CD4-positive, alpha-beta T cell (primary cell): ENCODE data around the gene SVIL. TPM values are rescaled to one million over a fixed set of nuclear protein-coding genes. Genes with fewer than 3 reads are reported as not detected.
"Not testable (repeated sequence)": the region's sequence is repeated elsewhere in the genome, so short reads cannot be mapped to it uniquely, and the experiment has no call there.

Experiments
- ATAC-seq: fragments of 200-7000 bp; cut with Tn5 transposase; one replicate; pipeline ENCODE4 v1.10.0; 2022; ENCODE audit warnings: mild to moderate bottlenecking; ENCODE audit not compliant: poor library complexity
- CTCF ChIA-PET: fragments of 350-600 bp; sonication (Branson Sonifier 250); formaldehyde crosslinking; loops from one replicate; lab custom pipeline; 2021; ENCODE audit warnings: antibody characterized with exemption, inconsistent platforms; lab: Charles Lee
- POLR2A ChIA-PET: fragments of 350-600 bp; sonication (Branson Sonifier 250); formaldehyde crosslinking; loops from one replicate; lab custom pipeline; 2021; ENCODE audit warnings: antibody characterized with exemption, inconsistent platforms; lab: Charles Lee
- DNase-seq, 14 experiments: peaks; one replicate each; pipeline ENCODE4 v3.0.0-alpha.2; 2013 to 2020; ENCODE audit warnings: mixed read lengths in 2 of 14
- H3K27ac ChIP-seq, 2 donors: one replicate each; pipeline versions ENCODE4 v1.5.1 to v1.7.0; 2013; ENCODE audit warnings: low read length in 2 of 2, low read depth in 1 of 2, mild to moderate bottlenecking in 1 of 2
- H3K27me3 ChIP-seq, 2 experiments: 1 replicate in 1 of 2; 2 replicates in 1 of 2; pipeline versions ENCODE4 v1.6.1 to v1.7.0; 2013; ENCODE audit warnings: low read length in 2 of 2, control low read depth in 1 of 2, mild to moderate bottlenecking in 1 of 2, moderate library complexity in 1 of 2; ENCODE audit not compliant: insufficient read depth in 2 of 2, control insufficient read depth in 1 of 2
- H3K36me3 ChIP-seq: one replicate; pipeline ENCODE4 v1.6.1; 2013; ENCODE audit warnings: low read length, control low read depth; ENCODE audit not compliant: insufficient read depth
- H3K4me1 ChIP-seq: one replicate; pipeline ENCODE4 v1.6.1; 2013; ENCODE audit warnings: low read length, control low read depth; ENCODE audit not compliant: insufficient read depth
- H3K4me3 ChIP-seq: one replicate; pipeline ENCODE4 v1.5.1; 2013; ENCODE audit warnings: mild to moderate bottlenecking, low read length, moderate library complexity
- H3K9me3 ChIP-seq, 2 experiments: 1 replicate in 1 of 2; 2 replicates in 1 of 2; pipeline versions ENCODE4 v1.6.1 to v1.7.0; 2013; ENCODE audit warnings: low read length in 2 of 2, mild to moderate bottlenecking in 2 of 2, control low read depth in 1 of 2, moderate library complexity in 1 of 2; ENCODE audit not compliant: control insufficient read depth in 1 of 2, insufficient read depth in 1 of 2
- H3K27ac Mint-ChIP-seq: one replicate; pipeline ENCODE4 v1.8.0; 2020; ENCODE audit warnings: mixed read lengths
- H3K27me3 Mint-ChIP-seq: one replicate; pipeline ENCODE4 v1.8.0; 2021; ENCODE audit warnings: mixed read lengths
- H3K36me3 Mint-ChIP-seq: one replicate; pipeline ENCODE4 v1.8.0; 2021; ENCODE audit warnings: low read depth, mixed read lengths
- H3K4me1 Mint-ChIP-seq: one replicate; pipeline ENCODE4 v1.8.0; 2021; ENCODE audit warnings: low read depth, mixed read lengths
- H3K4me3 Mint-ChIP-seq: one replicate; pipeline ENCODE4 v1.8.0; 2020; ENCODE audit warnings: mild to moderate bottlenecking, mixed read lengths
- H3K9me3 Mint-ChIP-seq: one replicate; pipeline ENCODE4 v1.8.0; 2020; ENCODE audit warnings: mixed read lengths
- intact Hi-C, 2 experiments: fragments of 100-400 bp; cut with DNase I in 1 of 2; cut with micrococcal nuclease in 1 of 2; formaldehyde crosslinking; loops; one replicate each; pipeline versions ENCODE4 v1.15.1 to v1.9.0; 2023 to 2025; cut with DNase I, micrococcal nuclease
- total RNA-seq, 174 experiments: library from RNA in 2 of 174; stranded (reverse) in 2 of 174; gene quantifications; one replicate each; pipeline ENCODE4 v1.2.3 and lab custom pipeline; 2021 to 2026
- TF ChIP-seq, protein P1 (sequence below): fragments of 200-600 bp; IDR thresholded peaks from one replicate; pipeline ENCODE4 v1.8.0; 2022; ENCODE audit warnings: antibody characterized with exemption, mild to moderate bottlenecking

Gene SVIL
- total RNA-seq, 2 experiments from 2014 or later, result 38.5 to 40.3 TPM

DNA sequence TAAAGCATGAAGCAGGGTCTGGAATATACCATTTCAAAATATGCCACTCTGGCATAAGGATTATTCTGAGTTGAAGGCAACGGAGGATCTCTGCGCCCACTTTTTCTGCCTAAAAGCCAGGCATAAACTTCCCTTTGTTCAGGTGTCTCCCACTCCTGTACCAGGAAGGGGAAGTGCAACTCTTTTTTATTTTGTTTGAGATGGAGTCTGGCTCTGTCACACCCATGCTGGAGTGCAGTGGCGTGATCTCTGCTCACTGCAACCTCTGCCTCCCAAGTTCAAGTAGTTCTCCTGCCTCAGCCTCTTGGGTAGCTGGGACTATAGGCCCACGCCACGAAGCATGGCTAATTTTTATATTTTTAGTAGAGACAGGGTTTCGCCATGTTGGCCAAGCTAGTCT, 18.2 kb downstream of the SVIL start:
- H3K36me3 Mint-ChIP-seq, result peaks cover under 1% of the 10 kb centered on the region
- CTCF ChIA-PET, result no interaction called here
- TF ChIP-seq, protein P1, sequence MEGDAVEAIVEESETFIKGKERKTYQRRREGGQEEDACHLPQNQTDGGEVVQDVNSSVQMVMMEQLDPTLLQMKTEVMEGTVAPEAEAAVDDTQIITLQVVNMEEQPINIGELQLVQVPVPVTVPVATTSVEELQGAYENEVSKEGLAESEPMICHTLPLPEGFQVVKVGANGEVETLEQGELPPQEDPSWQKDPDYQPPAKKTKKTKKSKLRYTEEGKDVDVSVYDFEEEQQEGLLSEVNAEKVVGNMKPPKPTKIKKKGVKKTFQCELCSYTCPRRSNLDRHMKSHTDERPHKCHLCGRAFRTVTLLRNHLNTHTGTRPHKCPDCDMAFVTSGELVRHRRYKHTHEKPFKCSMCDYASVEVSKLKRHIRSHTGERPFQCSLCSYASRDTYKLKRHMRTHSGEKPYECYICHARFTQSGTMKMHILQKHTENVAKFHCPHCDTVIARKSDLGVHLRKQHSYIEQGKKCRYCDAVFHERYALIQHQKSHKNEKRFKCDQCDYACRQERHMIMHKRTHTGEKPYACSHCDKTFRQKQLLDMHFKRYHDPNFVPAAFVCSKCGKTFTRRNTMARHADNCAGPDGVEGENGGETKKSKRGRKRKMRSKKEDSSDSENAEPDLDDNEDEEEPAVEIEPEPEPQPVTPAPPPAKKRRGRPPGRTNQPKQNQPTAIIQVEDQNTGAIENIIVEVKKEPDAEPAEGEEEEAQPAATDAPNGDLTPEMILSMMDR, result no peak
- no peak overlapping the region for H3K4me3 Mint-ChIP-seq
- H3K4me1 Mint-ChIP-seq, result peaks cover 14% of the 10 kb centered on the region
- POLR2A ChIA-PET, result no interaction called here
- no peak overlapping the region for H3K27ac Mint-ChIP-seq
- Histone ChIP-seq H3K4me3 (no peak overlapping the region), H3K9me3 (no peaks in the 10 kb centered on the region), H3K27me3 (no peaks in the 10 kb centered on the region), H3K4me1 (no peaks in the 10 kb centered on the region), H3K36me3 (no peaks in the 10 kb centered on the region), H3K27ac (no peak overlapping the region)
- intact Hi-C loops, result no loop called here
- no peaks in the 10 kb centered on the region for H3K27me3 Mint-ChIP-seq
- no peak for DNase-seq
- H3K9me3 Mint-ChIP-seq, result no peaks in the 10 kb centered on the region
- no peak for ATAC-seq

GRCh38 chr10:29615195-29615594, 19.6 kb downstream of the SVIL start:
- no peak for DNase-seq
- TF ChIP-seq, protein P1, result no peak

DNA sequence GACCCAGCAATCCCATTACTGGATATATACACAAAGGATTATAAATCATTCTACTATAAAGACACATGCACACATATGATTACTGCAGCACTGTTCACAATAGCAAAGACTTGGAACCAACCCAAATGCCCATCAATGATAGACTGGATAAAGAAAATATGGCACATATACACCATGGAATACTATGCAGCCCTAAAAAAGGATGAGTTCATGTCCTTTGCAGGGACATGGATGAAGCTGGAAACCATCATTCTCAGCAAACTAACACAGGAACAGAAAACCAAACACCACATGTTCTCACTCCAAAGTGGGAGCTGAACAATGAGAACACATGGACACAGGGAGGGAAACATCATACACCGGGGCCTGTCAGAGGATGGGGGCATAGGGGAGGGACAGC, 20.5 kb downstream of the SVIL start:
- H3K27ac Mint-ChIP-seq, H3K4me3 ChIP-seq, intact Hi-C loops, H3K4me1 ChIP-seq, H3K9me3 ChIP-seq, H3K36me3 ChIP-seq, H3K4me3 Mint-ChIP-seq, H3K9me3 Mint-ChIP-seq, DNase-seq, H3K27me3 ChIP-seq, H3K27me3 Mint-ChIP-seq, H3K27ac ChIP-seq, POLR2A ChIA-PET, ATAC-seq: not testable (repeated sequence)
- CTCF ChIA-PET, result interaction anchor here (1.4 kb wide), 1 partner anchor 10 kb away, joined by 5 read pairs; no protein-coding TSS in a partner anchor
- Mint-ChIP-seq H3K36me3 (peaks cover 16% of the 10 kb centered on the region), H3K4me1 (peaks cover 20% of the 10 kb centered on the region)

More at GRCh38 chr10:29615195-29615594, 19.6 kb downstream of the SVIL start:
- no peaks in the 10 kb centered on the region for H3K27me3 Mint-ChIP-seq
- Histone ChIP-seq H3K4me1 (no peaks in the 10 kb centered on the region), H3K4me3 (no peak overlapping the region), H3K9me3 (no peaks in the 10 kb centered on the region), H3K36me3 (no peaks in the 10 kb centered on the region), H3K27ac (no peak overlapping the region), H3K27me3 (no peaks in the 10 kb centered on the region)
- peaks cover 21% of the 10 kb centered on the region for H3K4me1 Mint-ChIP-seq
- H3K9me3 Mint-ChIP-seq, result no peaks in the 10 kb centered on the region
- H3K36me3 Mint-ChIP-seq, result peaks cover 13% of the 10 kb centered on the region
- CTCF ChIA-PET, result interaction anchor here (1.4 kb wide), 1 partner anchor 9 kb away, joined by 5 read pairs; no protein-coding TSS in a partner anchor
- H3K4me3 Mint-ChIP-seq, result no peak overlapping the region
- POLR2A ChIA-PET, result interaction anchor here (0.8 kb wide), 1 partner anchor 13 kb away, joined by 3 read pairs; no protein-coding TSS in a partner anchor
- no peak for ATAC-seq
- H3K27ac Mint-ChIP-seq, result no peak overlapping the region
- intact Hi-C loops, result no loop called here

- H3K9me3 ChIP-seq, result peaks cover 0 to 10% of the 10 kb centered on the region in 2 experiments
- TF ChIP-seq, protein P1, result no peak
- H3K4me1 ChIP-seq, result no peaks in the 10 kb centered on the region
- CTCF ChIA-PET, result no interaction called here
- no peak overlapping the region for H3K27ac ChIP-seq
- no peaks in the 10 kb centered on the region for H3K9me3 Mint-ChIP-seq
- intact Hi-C loops, result no loop called here
- H3K27ac Mint-ChIP-seq, result no peak overlapping the region
- peaks cover 20% of the 10 kb centered on the region for H3K4me1 Mint-ChIP-seq
- H3K36me3 ChIP-seq, result no peaks in the 10 kb centered on the region
- no peak for DNase-seq
- H3K4me3 ChIP-seq, result no peak overlapping the region
- H3K36me3 Mint-ChIP-seq, result peaks cover 16% of the 10 kb centered on the region
- no peak for ATAC-seq
- no peaks in the 10 kb centered on the region for H3K27me3 ChIP-seq
- H3K27me3 Mint-ChIP-seq, result no peaks in the 10 kb centered on the region
- POLR2A ChIA-PET, result no interaction called here
- H3K4me3 Mint-ChIP-seq, result no peak overlapping the region
Observed at GRCh38 chr10:29613791-29614190, 21.0 kb downstream of the SVIL start.
